ENCODE data around the gene VWA8. TPM values are rescaled to one million over a fixed set of nuclear protein-coding genes. Genes with fewer than 3 reads are reported as not detected.

Gene VWA8
- polyA plus RNA-seq, 3 donors: 2.0 to 4.4 (median 3.4) TPM

GRCh38 chr13:41708713-41709112, 252.2 kb downstream of the VWA8 start:
- Histone ChIP-seq H2AFZ (ENCODE audit: insufficient read depth, low read depth, low read length, poor library complexity, severe bottlenecking) (no peak overlapping the region), H3K4me3 (replicated peaks in 1 of 3; ENCODE audit: low read depth in 2 of 3, low read length in 3 of 3) (no peak overlapping the region), H3K36me3 (replicated peaks in 1 of 2; ENCODE audit: control insufficient read depth in 1 of 2, insufficient read depth in 2 of 2, low read length in 2 of 2) (no peaks in the 10 kb centered on the region), H3K9ac (ENCODE audit: insufficient read depth, low read length, poor library complexity, severe bottlenecking) (no peak overlapping the region), H3K79me2 (ENCODE audit: insufficient read depth, low read length) (no peaks in the 10 kb centered on the region), H3K27ac (ENCODE audit: low read depth in 1 of 2, low read length in 2 of 2) (no peak overlapping the region), H3K9me3 (replicated peaks in 1 of 2; ENCODE audit: control insufficient read depth in 1 of 2, insufficient read depth in 1 of 2, low read length in 2 of 2) (no peaks in the 10 kb centered on the region), H3K4me1 (ENCODE audit: control insufficient read depth in 1 of 2, insufficient read depth in 2 of 2, low read length in 2 of 2) (no peaks in the 10 kb centered on the region), H3K27me3 (ENCODE audit: control insufficient read depth in 2 of 2, insufficient read depth in 2 of 2, low read length in 2 of 2) (no peaks in the 10 kb centered on the region), H4K20me1 (ENCODE audit: insufficient read depth, low read length) (no peaks in the 10 kb centered on the region), H3K4me2 (replicated peaks; ENCODE audit: extremely low read depth, low read length, poor library complexity, severe bottlenecking) (no peak overlapping the region)
- peaks cover 13% of the 10 kb centered on the region for H3K4me1 Mint-ChIP-seq
- peaks cover 0 to 3% of the 10 kb centered on the region in 2 donors for H3K36me3 Mint-ChIP-seq
- TF ChIP-seq CTCF (IDR thresholded peaks at IDR 0.05): no peak
- DNase-seq: no peak
- 45% methylated on average over 4 of the region's 4 CpGs for WGBS (ENCODE audit: insufficient coverage)
- intact Hi-C loops (cut with micrococcal nuclease): no loop called here
- H3K27ac Mint-ChIP-seq: peak overlapping the region in 1 of 7 donors; percentile 39
- H3K4me3 Mint-ChIP-seq: no peak overlapping the region
- no peaks in the 10 kb centered on the region for H3K9me3 Mint-ChIP-seq
- H3K27me3 Mint-ChIP-seq (ENCODE audit: low read depth in 3 of 3): no peaks in the 10 kb centered on the region

GRCh38 chr13:41707194-41707821, 253.6 kb downstream of the VWA8 start:
- Histone ChIP-seq H3K4me3 (replicated peaks in 1 of 3; ENCODE audit: low read depth in 2 of 3, low read length in 3 of 3) (no peak overlapping the region), H3K36me3 (replicated peaks in 1 of 2; ENCODE audit: control insufficient read depth in 1 of 2, insufficient read depth in 2 of 2, low read length in 2 of 2) (no peaks in the 10 kb centered on the region), H3K4me1 (ENCODE audit: control insufficient read depth in 1 of 2, insufficient read depth in 2 of 2, low read length in 2 of 2) (no peaks in the 10 kb centered on the region), H3K4me2 (replicated peaks; ENCODE audit: extremely low read depth, low read length, poor library complexity, severe bottlenecking) (no peak overlapping the region), H2AFZ (ENCODE audit: insufficient read depth, low read depth, low read length, poor library complexity, severe bottlenecking) (no peak overlapping the region), H3K9me3 (replicated peaks in 1 of 2; ENCODE audit: control insufficient read depth in 1 of 2, insufficient read depth in 1 of 2, low read length in 2 of 2) (no peaks in the 10 kb centered on the region), H3K27me3 (ENCODE audit: control insufficient read depth in 2 of 2, insufficient read depth in 2 of 2, low read length in 2 of 2) (no peaks in the 10 kb centered on the region), H3K9ac (ENCODE audit: insufficient read depth, low read length, poor library complexity, severe bottlenecking) (no peak overlapping the region), H3K27ac (ENCODE audit: low read depth in 1 of 2, low read length in 2 of 2) (no peak overlapping the region), H4K20me1 (ENCODE audit: insufficient read depth, low read length) (no peaks in the 10 kb centered on the region), H3K79me2 (ENCODE audit: insufficient read depth, low read length) (no peaks in the 10 kb centered on the region)
- intact Hi-C loops (cut with micrococcal nuclease): no loop called here
- Mint-ChIP-seq H3K9me3 (no peaks in the 10 kb centered on the region), H3K27me3 (ENCODE audit: low read depth in 3 of 3) (no peaks in the 10 kb centered on the region), H3K36me3 (peaks cover 0 to 1% of the 10 kb centered on the region in 2 donors), H3K27ac (no peak overlapping the region), H3K4me1 (peaks cover 17% of the 10 kb centered on the region), H3K4me3 (no peak overlapping the region)
- no peak for TF ChIP-seq CTCF (IDR thresholded peaks at IDR 0.05)
- WGBS (ENCODE audit: insufficient coverage): no CpG with 5 or more reads among the region's 1 CpG
- no peak for DNase-seq
